ENCODE measurements around the gene MOB3B.
A peak's percentile ranks its signal among the peaks of the same experiment; 100 is the strongest.

GRCh38 chr9:27499451-27499850, 30.2 kb downstream of the MOB3B start:
- TF ChIP-seq, protein P1, sequence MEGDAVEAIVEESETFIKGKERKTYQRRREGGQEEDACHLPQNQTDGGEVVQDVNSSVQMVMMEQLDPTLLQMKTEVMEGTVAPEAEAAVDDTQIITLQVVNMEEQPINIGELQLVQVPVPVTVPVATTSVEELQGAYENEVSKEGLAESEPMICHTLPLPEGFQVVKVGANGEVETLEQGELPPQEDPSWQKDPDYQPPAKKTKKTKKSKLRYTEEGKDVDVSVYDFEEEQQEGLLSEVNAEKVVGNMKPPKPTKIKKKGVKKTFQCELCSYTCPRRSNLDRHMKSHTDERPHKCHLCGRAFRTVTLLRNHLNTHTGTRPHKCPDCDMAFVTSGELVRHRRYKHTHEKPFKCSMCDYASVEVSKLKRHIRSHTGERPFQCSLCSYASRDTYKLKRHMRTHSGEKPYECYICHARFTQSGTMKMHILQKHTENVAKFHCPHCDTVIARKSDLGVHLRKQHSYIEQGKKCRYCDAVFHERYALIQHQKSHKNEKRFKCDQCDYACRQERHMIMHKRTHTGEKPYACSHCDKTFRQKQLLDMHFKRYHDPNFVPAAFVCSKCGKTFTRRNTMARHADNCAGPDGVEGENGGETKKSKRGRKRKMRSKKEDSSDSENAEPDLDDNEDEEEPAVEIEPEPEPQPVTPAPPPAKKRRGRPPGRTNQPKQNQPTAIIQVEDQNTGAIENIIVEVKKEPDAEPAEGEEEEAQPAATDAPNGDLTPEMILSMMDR (IDR thresholded peaks at IDR 0.05): no peak
- TF ChIP-seq CHD2 (IDR thresholded peaks at IDR 0.05; ENCODE audit: low read length, partially characterized antibody) (no peak), REST (IDR thresholded peaks at IDR 0.05; ENCODE audit: low read depth, low read length) (no peak), TCF12 (IDR thresholded peaks at IDR 0.05) (peak; percentile 66), NRF1 (IDR thresholded peaks at IDR 0.05; ENCODE audit: low read depth, low read length) (no peak), GABPA (IDR thresholded peaks at IDR 0.05; ENCODE audit: low read depth) (peak; percentile 27; the same call in 1 of the 2 replicates), RCOR1 (IDR thresholded peaks at IDR 0.05; ENCODE audit: low read length) (no peak), YY1 (IDR thresholded peaks at IDR 0.05; ENCODE audit: low read depth) (no peak; the same call in 1 of the 2 replicates), RAD21 (IDR thresholded peaks at IDR 0.05; ENCODE audit: low read length) (no peak), USF1 (IDR thresholded peaks at IDR 0.05; ENCODE audit: borderline replicate concordance, low read depth) (no peak), POLR2AphosphoS5 (IDR thresholded peaks at IDR 0.05; ENCODE audit: low read depth, low read length) (no peak; the same call in 1 of the 2 replicates), FOXJ3 (CRISPR knock-in tag; IDR thresholded peaks at IDR 0.05) (no peak)
- TF ChIP-seq, protein P2, sequence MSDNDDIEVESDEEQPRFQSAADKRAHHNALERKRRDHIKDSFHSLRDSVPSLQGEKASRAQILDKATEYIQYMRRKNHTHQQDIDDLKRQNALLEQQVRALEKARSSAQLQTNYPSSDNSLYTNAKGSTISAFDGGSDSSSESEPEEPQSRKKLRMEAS (IDR thresholded peaks at IDR 0.05; ENCODE audit: low read depth): no peak
